CD4-positive, alpha-beta T cell treated with Interleukin-17A for 4 hours (primary cell): ENCODE results near the gene NOP56.
A peak's percentile ranks its signal among the peaks of the same experiment; 100 is the strongest.
"Not testable (repeated sequence)": the region's sequence is repeated elsewhere in the genome, so short reads cannot be mapped to it uniquely, and the experiment has no call there.

Experiments
- DNase-seq: peaks from one replicate; pipeline ENCODE4 v3.0.0-alpha.2; 2020; ENCODE audit warnings: mixed read lengths

NOP56 gene

DNA sequence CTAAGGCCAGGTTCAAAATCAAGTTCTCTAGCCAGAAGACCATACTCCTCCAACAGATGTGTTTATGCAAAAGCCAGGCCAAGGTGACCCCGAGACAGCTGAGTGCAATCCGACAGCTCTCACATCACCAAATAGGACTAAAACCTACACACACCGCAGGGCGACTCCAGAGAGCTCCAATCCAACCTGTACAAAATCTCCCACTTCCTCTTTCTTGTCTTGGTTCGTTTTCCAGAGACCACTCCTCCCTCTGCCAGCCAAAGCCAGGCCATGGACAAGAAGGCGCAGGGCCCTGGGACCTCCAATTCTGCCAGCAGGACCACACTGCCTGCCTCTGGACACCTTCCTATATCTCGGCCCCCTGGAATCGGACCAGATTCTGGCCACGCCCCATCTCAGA, 11.5 kb upstream of the NOP56 start:
- no peak for DNase-seq

GRCh38 chr20:2643708-2644107, 8.7 kb upstream of the NOP56 start:
- DNase-seq = no peak

GRCh38 chr20:2652724-2653555, 508 bp downstream of the NOP56 start:
- no peak for DNase-seq

DNA sequence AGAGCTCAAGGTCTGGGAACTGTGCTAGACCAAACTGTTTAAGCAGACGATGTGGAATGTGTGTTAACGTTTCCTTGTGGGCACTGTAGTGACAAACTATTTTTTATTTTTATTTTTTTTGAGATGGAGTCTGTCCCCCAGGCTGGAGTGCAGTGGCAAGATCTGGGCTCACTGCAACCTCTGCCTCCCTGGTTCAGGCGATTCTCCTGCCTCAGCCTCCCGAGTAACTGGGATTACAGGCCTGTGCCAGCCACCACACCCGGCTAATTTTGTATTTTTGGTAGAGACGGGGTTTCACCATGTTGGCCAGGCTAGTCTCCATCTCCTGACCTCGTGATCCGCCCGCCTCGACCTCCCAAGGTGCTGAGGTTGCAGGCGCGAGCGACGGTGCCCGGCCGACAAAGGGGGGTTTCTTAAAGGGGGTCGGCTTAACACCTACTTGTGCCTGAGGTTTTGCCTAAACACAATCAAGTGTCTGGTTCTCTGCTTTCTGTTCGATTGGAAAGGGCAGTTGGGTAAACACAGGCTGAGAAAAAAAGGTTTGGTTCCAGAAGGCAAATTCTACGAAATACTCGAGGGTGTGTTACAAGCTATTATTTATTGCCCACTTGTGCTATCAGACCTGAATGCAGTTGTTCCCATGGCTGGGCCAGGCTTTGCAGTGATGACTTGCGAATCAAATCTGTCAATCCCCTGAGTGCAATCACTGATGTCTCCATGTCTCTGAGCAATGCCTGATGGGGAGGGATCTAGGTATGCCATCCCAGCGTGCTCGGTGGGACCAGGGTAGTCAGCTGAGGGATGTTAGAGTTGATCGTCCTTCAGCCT, 1.3 kb downstream of the NOP56 start:
- no peak for DNase-seq

GRCh38 chr20:2654384-2654822, 2.0 kb downstream of the NOP56 start:
- no peak for DNase-seq

DNA sequence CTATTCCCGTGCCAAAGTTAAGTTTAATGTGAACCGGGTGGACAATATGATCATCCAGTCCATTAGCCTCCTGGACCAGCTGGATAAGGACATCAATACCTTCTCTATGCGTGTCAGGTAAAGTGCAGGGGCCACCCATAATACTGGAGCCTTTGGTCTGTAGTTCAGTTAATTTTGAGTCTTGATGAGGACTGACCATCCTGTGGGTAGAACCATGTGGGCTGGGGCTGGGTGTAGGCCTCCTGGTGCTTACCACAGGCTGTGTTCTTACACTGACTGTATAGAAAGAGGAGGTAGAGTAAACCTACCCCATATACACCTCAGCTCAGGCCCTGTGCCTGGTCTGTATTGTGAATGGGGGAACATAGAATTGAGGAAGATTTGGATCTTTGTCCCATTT, 2.4 kb downstream of the NOP56 start:
- DNase-seq = no peak

GRCh38 chr20:2655331-2656116, 3.1 kb downstream of the NOP56 start:
- DNase-seq = no peak

DNA sequence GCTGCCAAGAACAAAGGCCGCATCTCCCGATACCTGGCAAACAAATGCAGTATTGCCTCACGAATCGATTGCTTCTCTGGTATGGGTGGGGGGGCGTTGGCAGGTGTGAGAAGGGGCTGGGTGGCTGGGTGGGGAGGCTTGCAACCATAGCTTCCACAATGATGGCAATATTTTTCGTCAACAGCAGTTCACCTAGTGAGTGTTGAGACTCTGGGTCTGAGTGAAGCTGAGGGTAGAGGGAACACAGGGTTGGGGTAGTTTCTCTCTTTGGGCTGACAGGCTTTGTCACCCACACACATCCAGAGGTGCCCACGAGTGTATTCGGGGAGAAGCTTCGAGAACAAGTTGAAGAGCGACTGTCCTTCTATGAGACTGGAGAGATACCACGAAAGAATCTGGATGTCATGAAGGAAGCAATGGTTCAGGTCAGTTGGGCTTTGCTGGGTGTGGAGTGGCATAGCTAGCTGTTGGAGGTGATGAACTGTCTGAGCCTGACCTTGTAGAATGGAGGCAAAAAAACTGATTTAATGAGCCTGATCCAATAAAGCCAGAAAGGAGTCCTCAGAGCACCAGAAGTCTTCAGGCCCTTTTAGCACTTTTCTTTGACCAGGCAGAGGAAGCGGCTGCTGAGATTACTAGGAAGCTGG, 4.2 kb downstream of the NOP56 start:
- no peak for DNase-seq

- DNase-seq = no peak
These were observed 4.8 kb downstream of the NOP56 start for GRCh38 chr20:2657241-2657640.

DNA sequence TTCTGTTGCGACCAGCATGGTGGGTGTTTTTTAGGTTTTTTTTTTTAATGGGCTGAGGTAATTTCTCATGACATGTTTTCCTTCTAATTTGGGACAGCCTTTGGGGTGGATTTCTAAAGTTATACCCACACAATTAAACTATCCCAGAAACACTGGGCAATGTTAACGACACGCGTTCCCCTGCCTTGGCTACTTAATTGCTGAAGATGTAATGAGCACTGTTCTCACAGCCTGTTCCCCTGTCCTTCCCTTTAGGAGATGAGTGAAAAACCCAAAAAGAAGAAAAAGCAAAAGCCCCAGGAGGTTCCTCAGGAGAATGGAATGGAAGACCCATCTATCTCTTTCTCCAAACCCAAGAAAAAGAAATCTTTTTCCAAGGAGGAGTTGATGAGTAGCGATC, 5.2 kb downstream of the NOP56 start:
- no peak for DNase-seq

GRCh38 chr20:2658414-2659354, 6.3 kb downstream of the NOP56 start:
- no peak for DNase-seq

GRCh38 chr20:2659547-2659946, 7.1 kb downstream of the NOP56 start:
- DNase-seq = no peak

DNA sequence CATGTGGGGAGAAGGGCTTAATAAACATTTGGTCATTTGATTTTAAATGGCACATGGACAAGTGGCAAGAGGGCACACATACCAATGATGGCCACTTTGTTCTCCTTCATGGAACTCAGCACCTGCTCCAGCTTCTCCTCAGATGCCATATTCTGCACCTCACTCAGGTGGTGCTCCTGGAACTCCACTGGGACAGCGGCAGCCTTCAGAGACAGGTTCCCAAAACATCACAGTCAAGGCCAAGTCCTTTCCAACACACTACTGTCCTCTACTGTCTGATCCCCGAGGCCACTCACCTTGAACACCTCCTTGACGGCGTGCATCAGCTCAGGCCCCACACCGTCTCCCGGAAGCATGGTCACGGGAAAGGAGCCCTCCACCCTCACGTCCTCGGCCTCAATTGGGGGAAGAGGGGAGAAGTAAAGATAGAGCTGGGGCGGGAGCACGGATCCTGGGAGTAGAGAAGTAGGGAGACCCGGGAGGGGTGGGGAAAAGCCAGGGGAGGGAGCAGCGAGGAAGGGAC, 11.0 kb downstream of the NOP56 start:
- DNase-seq = no peak

DNA sequence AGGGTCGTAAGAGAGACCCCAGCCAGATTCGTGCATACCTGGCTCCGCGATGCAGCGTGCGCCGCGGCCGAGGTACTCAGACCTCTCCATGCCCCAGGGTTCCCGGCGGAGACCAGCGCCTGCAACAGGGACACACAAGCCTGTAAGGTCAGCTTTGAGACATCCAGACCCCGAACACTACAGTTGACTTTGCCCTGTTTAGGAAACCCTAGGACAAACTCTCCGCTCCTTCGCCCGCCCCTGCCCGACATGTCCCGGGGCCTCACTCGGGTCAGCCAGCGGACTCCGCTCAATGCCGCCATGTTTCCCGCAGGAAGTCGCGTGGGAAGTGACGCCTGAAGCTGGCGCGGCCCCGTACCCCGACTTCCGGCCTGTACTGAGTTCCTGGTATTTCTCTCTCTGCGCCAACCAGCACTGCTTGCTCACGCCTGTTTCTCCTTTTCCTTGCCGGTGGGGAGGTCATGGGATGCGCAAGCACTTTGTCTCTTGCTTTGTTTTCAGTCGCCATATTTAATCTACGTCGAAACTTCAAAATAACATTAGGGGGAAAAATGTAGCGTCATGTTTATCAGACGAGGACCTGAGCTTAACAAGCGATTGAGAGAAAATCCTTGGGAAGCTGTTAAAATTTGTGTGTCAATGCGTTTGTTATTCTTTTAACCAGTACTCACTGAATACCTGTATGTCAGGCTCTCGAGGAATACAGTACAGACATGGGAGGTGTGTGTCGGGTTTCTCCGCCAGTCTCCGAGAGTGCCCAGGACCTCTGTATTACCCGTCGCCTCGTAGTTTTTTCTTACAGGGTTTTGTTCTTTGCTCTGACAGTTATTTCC, 11.7 kb downstream of the NOP56 start, which contains the start of gene IDH3B:
TSS of gene IDH3B (minus strand) at position 330 of the 833 bp plus-strand sequence. CDS start at position 302, 28 bp downstream.
- DNase-seq = peak; percentile 90

DNA sequence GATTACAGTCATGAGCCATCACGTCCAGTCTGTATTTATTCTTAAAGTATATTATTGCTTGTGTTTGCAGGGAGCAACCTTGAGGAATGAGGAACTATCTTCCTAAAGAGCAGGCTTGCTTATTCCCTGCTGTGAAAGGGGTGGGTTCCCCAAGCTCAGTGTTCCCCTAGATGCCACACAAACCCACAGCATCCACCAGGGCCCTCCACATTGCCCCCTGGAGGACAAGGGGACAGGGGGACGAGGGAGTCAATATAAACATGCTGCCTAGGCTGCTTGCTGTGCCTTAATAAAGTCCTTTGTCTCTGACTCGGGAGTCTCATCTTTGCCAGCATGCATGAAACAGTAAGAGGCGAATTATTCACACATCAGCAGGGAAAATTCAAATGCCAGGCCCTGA, 19.5 kb downstream of the NOP56 start:
- no peak for DNase-seq

DNA sequence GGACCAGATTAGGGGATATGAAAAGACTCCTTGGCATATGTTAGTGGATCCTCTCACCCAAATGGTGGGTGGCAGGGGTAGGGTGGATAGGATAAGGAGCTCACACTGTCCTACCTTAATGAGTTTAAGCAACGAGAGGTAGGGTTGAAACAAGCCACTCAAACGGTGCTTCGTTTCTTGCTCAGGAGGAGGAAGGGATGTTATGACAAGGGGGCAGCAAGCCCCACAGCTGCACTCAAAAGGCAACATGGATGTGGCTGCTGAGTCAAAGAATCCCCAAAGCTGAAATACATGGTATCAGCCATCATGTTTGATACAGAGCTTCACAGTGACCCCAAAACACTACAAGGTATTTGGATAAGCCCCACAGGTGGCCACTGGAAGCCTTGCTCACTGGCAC, 20.0 kb downstream of the NOP56 start:
- no peak for DNase-seq

GRCh38 chr20:2673453-2673852, 21.0 kb downstream of the NOP56 start:
- no peak for DNase-seq

GRCh38 chr20:2680046-2680445, 27.6 kb downstream of the NOP56 start:
- no peak for DNase-seq

GRCh38 chr20:2682040-2682439, 29.6 kb downstream of the NOP56 start:
- DNase-seq = not testable (repeated sequence)

GRCh38 chr20:2684817-2685216, 32.4 kb downstream of the NOP56 start:
- not testable (repeated sequence) for DNase-seq
